A549 (cell line): ENCODE results near the gene DIP2C. TPM values are rescaled to one million over a fixed set of nuclear protein-coding genes. Genes with fewer than 3 reads are reported as not detected.

Source experiments
- ATAC-seq, 2 experiments: fragments of 200-7000 bp in 1 of 2; fragments of >200 bp in 1 of 2; cut with Nextera tagmentation in 1 of 2; cut with Tn5 transposase in 1 of 2; 3 replicates each; pipeline versions ENCODE4 v1.8.0 to v1.9.1; 2018 to 2020; ENCODE audit warnings: mild to moderate bottlenecking in 1 of 2, moderate library complexity in 1 of 2
- CTCF ChIA-PET: fragments of 300-600 bp; sonication (Branson Sonifier 250); formaldehyde crosslinking; extraction: SDS; loops from one replicate; lab custom pipeline; 2021; ENCODE audit warnings: antibody characterized with exemption, inconsistent platforms; lab: Yijun Ruan, JAX
- POLR2A ChIA-PET: fragments of 350-600 bp; formaldehyde crosslinking; extraction: SDS; loops from one replicate; lab custom pipeline; 2021; ENCODE audit warnings: antibody characterized with exemption, inconsistent platforms; lab: Yijun Ruan, JAX
- DNase-seq, 2 experiments: peaks; one replicate each; pipeline versions ENCODE4 v3.0.0 to v3.0.0-alpha.2; 2011 to 2016; ENCODE audit warnings: low read depth in 1 of 2, low spot score in 1 of 2
- FAIRE-seq: peaks from 2 replicates; lab custom pipeline; 2011; peaks lifted over from hg19 to GRCh38; lab: Jason Lieb, UNC
- H3K27ac ChIP-seq, 2 experiments: fragments of >200 bp; sonication (Bioruptor Twin); formaldehyde crosslinking; 3 replicates each; pipeline ENCODE4 v1.5.1; 2016 to 2017
- H3K4me1 ChIP-seq: fragments of >200 bp; sonication (Bioruptor Twin); formaldehyde crosslinking; 3 replicates; pipeline ENCODE4 v1.6.1; 2016
- H3K4me2 ChIP-seq: fragments of >200 bp; sonication (Bioruptor Twin); formaldehyde crosslinking; 3 replicates; pipeline ENCODE4 v1.6.1; 2016
- H3K4me3 ChIP-seq: fragments of >200 bp; sonication (Bioruptor Twin); formaldehyde crosslinking; 3 replicates; pipeline ENCODE4 v1.5.1; 2016
- H3K9me3 ChIP-seq: fragments of >200 bp; sonication (Bioruptor Twin); formaldehyde crosslinking; 3 replicates; pipeline ENCODE4 v1.6.1; 2016
- BCL3 ChIP-seq: fragments of >200 bp; sonication (Bioruptor Twin); formaldehyde crosslinking; IDR thresholded peaks from 3 replicates; pipeline ENCODE4 v1.6.1; 2016
- CBX8 ChIP-seq: fragments of 200-600 bp; sonication (generic); IDR thresholded peaks from 2 replicates; pipeline ENCODE4 v1.6.1; 2016
- CHD4 ChIP-seq: fragments of 200-600 bp; sonication (generic); IDR thresholded peaks from 2 replicates; pipeline ENCODE4 v1.6.1; 2016; ENCODE audit warnings: antibody characterized with exemption, mild to moderate bottlenecking, borderline replicate concordance
- FOSL2 ChIP-seq, 2 experiments: fragments of 450-650 bp in 1 of 2; fragments of >200 bp in 1 of 2; sonication (Bioruptor Twin) in 1 of 2; formaldehyde crosslinking; IDR thresholded peaks; 2 replicates each; pipeline versions ENCODE4 v1.5.0 to v1.6.1; 2016 to 2020; ENCODE audit warnings: mild to moderate bottlenecking in 1 of 2, moderate library complexity in 1 of 2
- GATA3 ChIP-seq: IDR thresholded peaks from 2 replicates; pipeline ENCODE4 v1.6.1; 2012; ENCODE audit warnings: borderline replicate concordance
- HOXB13 ChIP-seq: fragments of 250-450 bp; sonication (Bioruptor Pico); IDR thresholded peaks from 2 replicates; pipeline ENCODE4 v1.5.0; 2020; ENCODE audit warnings: low read depth, mild to moderate bottlenecking, moderate library complexity
- PHF8 ChIP-seq: fragments of 200-600 bp; sonication (generic); IDR thresholded peaks from 2 replicates; pipeline ENCODE4 v1.6.1; 2016; ENCODE audit warnings: low read depth, mild to moderate bottlenecking, antibody characterized with exemption, moderate library complexity, borderline replicate concordance
- RARB ChIP-seq: fragments of 250-450 bp; sonication (Bioruptor Pico); IDR thresholded peaks from 2 replicates; pipeline ENCODE4 v1.8.0; 2021; ENCODE audit warnings: mild to moderate bottlenecking, moderate library complexity
- RCOR1 ChIP-seq: fragments of 150-350 bp; IDR thresholded peaks from 2 replicates; pipeline ENCODE4 v1.6.1; 2014; ENCODE audit warnings: antibody characterized with exemption, low read length, low read depth
- REST ChIP-seq: fragments of 200-600 bp; sonication (generic); IDR thresholded peaks from 2 replicates; pipeline ENCODE4 v1.6.1; 2016; ENCODE audit warnings: antibody characterized with exemption, mild to moderate bottlenecking, moderate library complexity
- TFCP2L1 ChIP-seq: fragments of 250-450 bp; sonication (Bioruptor Pico); IDR thresholded peaks from 2 replicates; pipeline ENCODE4 v1.5.0; 2021; ENCODE audit warnings: mild to moderate bottlenecking
- ZC3H11A ChIP-seq: fragments of 450-650 bp; IDR thresholded peaks from 2 replicates; pipeline ENCODE4 v1.6.1; 2014; ENCODE audit warnings: antibody characterized with exemption, mild to moderate bottlenecking
- ZNF302 ChIP-seq: fragments of 250-450 bp; sonication (Bioruptor Pico); IDR thresholded peaks from 2 replicates; pipeline ENCODE4 v1.9.0; 2021; ENCODE audit warnings: inconsistent platforms, mild to moderate bottlenecking, moderate library complexity
- WGBS: methylation state at CpG from one replicate; pipeline ENCODE4 v1.1.6; 2017; ENCODE audit errors: missing lambda C conversion rate; 5-methylcytosine and 5-hydroxymethylcytosine counted together
- polyA plus RNA-seq, 4 experiments: library from polyadenylated mRNA; depleted of rRNA in 3 of 4; stranded (reverse); fragments of >200 nt; fragmentation: RNase III in 1 of 4; extraction: RNeasy Plus Mini Kit Qiagen cat#74134 plus additional on column Dnase treatment in 1 of 4; gene quantifications; 2 replicates in 3 of 4; 3 replicates in 1 of 4; pipeline ENCODE4 v1.2.3, GENCODE V29; 2011 to 2017
- TF ChIP-seq, protein P1 (sequence below): fragments of >200 bp; sonication (Bioruptor Twin); formaldehyde crosslinking; IDR thresholded peaks from 2 replicates; pipeline ENCODE4 v1.6.1; 2016
- TF ChIP-seq, protein P2 (sequence below): IDR thresholded peaks from 2 replicates; pipeline ENCODE4 v1.6.1; 2012

Gene DIP2C
- polyA plus RNA-seq, 2 of the 4 experiments (the other 2 are of a cell fraction) = 3.7 to 5.0 TPM

DNA sequence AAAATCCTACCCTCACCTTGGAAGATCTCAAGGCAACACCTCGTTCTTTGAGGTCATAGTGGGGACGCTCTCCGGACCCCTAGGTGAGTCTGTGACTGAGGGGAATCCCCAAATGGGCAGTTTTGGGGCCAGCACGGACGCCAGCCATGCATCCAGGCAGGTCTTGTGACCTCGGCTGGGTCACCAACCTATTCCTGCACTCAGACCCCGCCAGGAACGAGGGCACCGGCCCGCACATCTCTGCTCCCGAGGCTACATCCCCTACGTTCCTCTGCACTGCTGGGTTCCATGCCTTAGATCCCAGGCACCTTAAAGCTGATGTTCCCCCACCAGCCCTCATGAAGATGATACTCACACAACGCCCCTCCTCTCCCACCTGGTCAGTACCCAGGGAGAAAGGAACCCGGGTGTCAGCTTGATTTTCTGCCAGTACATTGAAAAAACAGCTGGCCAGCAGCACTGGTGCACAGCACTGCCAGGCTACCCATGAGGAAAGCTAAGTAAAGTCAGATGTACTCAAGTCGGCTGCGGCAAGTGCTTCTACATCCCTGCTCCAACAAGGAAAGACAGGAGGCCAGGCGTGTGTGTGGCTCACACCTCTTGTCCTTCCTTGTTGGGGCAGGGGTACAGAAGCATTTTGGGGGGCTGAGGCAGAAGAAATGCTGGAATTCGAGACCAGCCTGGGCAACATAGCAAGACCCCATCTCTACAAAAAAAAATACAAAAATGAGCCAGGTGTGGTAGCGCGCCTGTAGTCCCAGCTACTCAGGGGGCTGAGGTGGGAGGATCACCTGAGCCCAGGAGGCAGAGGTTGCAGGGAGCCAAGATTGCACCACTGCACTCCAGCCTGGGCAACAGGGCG, 48.1 kb downstream of the DIP2C start:
- DNase-seq = no peak
- ChIA-PET CTCF (no interaction called here), POLR2A (no interaction called here)
- TF ChIP-seq RARB (CRISPR knock-in tag) (no peak), TFCP2L1 (CRISPR knock-in tag) (no peak), RCOR1 (no peak), ZNF302 (no peak), CHD4 (no peak), CBX8 (no peak), REST (no peak)
- TF ChIP-seq, protein P1, sequence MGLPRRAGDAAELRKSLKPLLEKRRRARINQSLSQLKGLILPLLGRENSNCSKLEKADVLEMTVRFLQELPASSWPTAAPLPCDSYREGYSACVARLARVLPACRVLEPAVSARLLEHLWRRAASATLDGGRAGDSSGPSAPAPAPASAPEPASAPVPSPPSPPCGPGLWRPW = no peak
- TF ChIP-seq, protein P2, sequence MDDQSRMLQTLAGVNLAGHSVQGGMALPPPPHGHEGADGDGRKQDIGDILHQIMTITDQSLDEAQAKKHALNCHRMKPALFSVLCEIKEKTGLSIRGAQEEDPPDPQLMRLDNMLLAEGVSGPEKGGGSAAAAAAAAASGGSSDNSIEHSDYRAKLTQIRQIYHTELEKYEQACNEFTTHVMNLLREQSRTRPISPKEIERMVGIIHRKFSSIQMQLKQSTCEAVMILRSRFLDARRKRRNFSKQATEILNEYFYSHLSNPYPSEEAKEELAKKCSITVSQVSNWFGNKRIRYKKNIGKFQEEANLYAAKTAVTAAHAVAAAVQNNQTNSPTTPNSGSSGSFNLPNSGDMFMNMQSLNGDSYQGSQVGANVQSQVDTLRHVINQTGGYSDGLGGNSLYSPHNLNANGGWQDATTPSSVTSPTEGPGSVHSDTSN = no peak
- 86% methylated on average over 21 of the region's 21 CpGs for WGBS
- Histone ChIP-seq H3K4me1 (no peaks in the 10 kb centered on the region), H3K27ac (no peak overlapping the region), H3K4me3 (no peak overlapping the region), H3K4me2 (no peak overlapping the region), H3K9me3 (peaks cover 9% of the 10 kb centered on the region)
- no peak for FAIRE-seq
- no peak for ATAC-seq

DNA sequence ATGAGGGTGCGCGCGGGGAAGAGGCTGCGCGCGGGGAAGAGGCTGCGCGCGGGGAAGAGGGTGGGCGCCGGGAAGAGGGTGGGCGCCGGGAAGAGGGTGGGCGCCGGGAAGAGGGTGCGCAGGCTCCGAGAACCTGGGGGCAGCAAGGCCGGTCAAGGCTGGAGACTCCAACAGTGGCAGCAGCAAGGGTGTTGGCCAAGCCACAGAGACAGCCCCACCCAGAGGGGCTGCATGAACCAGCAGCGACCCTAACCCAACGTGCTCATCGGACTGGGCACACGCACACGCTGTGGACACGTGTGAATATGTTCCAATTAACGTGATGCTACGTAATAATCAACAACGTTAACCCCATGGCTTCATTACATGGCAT, 48.8 kb downstream of the DIP2C start:
- TF ChIP-seq FOSL2 (IDR thresholded peaks at IDR 0.05) = no peak
- TF ChIP-seq FOSL2 (CRISPR knock-in tag; IDR thresholded peaks at IDR 0.05) = no peak
- TF ChIP-seq CBX8 = no peak
- no peak for TF ChIP-seq TFCP2L1 (CRISPR knock-in tag)
- TF ChIP-seq HOXB13 (CRISPR knock-in tag) = no peak
- TF ChIP-seq REST = no peak
- no peak for TF ChIP-seq BCL3
- no peak for TF ChIP-seq GATA3
- no peak for TF ChIP-seq ZC3H11A
- no peak for TF ChIP-seq PHF8
- no peaks in the 10 kb centered on the region for H3K4me1 ChIP-seq
- 91% methylated on average over 27 of the region's 27 CpGs for WGBS
- no peak for DNase-seq
- no peak overlapping the region for H3K27ac ChIP-seq
- no peak for ATAC-seq
- POLR2A ChIA-PET = no interaction called here
- no peak overlapping the region for H3K4me3 ChIP-seq
- peaks cover 9% of the 10 kb centered on the region for H3K9me3 ChIP-seq
- no peak overlapping the region for H3K4me2 ChIP-seq
- FAIRE-seq = no peak
- CTCF ChIA-PET = interaction anchor here (1.1 kb wide), 1 partner anchor 9 kb away, joined by 3 read pairs; no protein-coding TSS in a partner anchor
